GM23248 (cell line): ENCODE measurements around the gene DRD1.

Experiments used
- EZH2 ChIP-seq: fragments of 200-600 bp; sonication (generic); IDR thresholded peaks from 2 replicates; pipeline ENCODE4 v1.6.1; 2018; ENCODE audit warnings: antibody characterized with exemption, mild to moderate bottlenecking; ENCODE audit not compliant: insufficient read depth, poor library complexity, severe bottlenecking
- EZH2phosphoT487 ChIP-seq: fragments of 200-600 bp; sonication (generic); IDR thresholded peaks from 2 replicates; pipeline ENCODE4 v1.6.1; 2018; ENCODE audit warnings: antibody characterized with exemption, moderate library complexity, mild to moderate bottlenecking, low read depth; ENCODE audit not compliant: insufficient read depth

DNA sequence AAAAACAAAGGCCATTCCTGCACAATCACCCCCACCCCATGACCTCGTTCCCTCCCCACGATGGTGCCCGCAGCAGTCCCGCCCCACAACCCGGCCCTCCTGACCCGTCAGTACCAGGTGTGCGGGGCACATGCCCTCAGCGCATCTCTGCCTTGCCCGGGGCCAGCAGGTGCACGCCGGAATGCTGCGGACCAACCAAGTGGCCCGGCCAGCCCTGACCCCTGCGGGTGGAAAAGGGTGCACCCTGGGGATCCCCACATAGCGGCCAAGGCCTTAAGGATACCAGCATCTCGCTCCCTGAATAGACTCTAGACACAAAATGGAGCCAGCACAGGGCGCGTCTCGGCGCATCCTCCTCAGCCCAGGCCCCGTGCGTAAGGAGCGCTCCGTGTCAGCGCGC is 40.3 kb upstream of the DRD1 start:
- TF ChIP-seq EZH2phosphoT487, result no peak
- TF ChIP-seq EZH2, result no peak
